Uterus (tissue), 2 donors: ENCODE measurements around the gene OBSCN.

Experiments used
- CTCF ChIP-seq, 4 experiments: fragments of 200-600 bp in 2 of 4; fragments of 450-650 bp in 2 of 4; sonication (generic) in 2 of 4; IDR thresholded peaks; one replicate each; pipeline ENCODE4 v1.5.1; 2016 to 2019; ENCODE audit warnings: antibody characterized with exemption in 4 of 4, mild to moderate bottlenecking in 2 of 4, moderate library complexity in 1 of 4
- POLR2A ChIP-seq, 2 donors: fragments of 450-650 bp; IDR thresholded peaks; one replicate each; pipeline ENCODE4 v1.6.1; 2016; ENCODE audit warnings: antibody characterized with exemption in 2 of 2, mild to moderate bottlenecking in 1 of 2, moderate library complexity in 1 of 2

- TF ChIP-seq CTCF (IDR thresholded peaks at IDR 0.05) (no peak), POLR2A (IDR thresholded peaks at IDR 0.05) (no peak)
These were observed 167.1 kb downstream of the OBSCN start for GRCh38 chr1:228374711-228375577.
